NCI-H2227 treated with DMSO at 0.1 percent for 48 hours (cell line): ENCODE measurements around the gene IFT57.
"Not testable (repeated sequence)": the region's sequence is repeated elsewhere in the genome, so short reads cannot be mapped to it uniquely, and the experiment has no call there.

Experiments
- DNase-seq: peaks from one replicate; lab custom pipeline; 2025; lab: John Stamatoyannopoulos, UW

IFT57 gene, protein sequence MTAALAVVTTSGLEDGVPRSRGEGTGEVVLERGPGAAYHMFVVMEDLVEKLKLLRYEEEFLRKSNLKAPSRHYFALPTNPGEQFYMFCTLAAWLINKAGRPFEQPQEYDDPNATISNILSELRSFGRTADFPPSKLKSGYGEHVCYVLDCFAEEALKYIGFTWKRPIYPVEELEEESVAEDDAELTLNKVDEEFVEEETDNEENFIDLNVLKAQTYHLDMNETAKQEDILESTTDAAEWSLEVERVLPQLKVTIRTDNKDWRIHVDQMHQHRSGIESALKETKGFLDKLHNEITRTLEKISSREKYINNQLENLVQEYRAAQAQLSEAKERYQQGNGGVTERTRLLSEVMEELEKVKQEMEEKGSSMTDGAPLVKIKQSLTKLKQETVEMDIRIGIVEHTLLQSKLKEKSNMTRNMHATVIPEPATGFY

GRCh38 chr3:108221911-108222852 is at the start of gene IFT57:
Gene IFT57 (minus strand): TSS chr3:108222424. CDS start chr3:108222322, 102 bp downstream.
- DNase-seq, result peak; percentile 91

DNA sequence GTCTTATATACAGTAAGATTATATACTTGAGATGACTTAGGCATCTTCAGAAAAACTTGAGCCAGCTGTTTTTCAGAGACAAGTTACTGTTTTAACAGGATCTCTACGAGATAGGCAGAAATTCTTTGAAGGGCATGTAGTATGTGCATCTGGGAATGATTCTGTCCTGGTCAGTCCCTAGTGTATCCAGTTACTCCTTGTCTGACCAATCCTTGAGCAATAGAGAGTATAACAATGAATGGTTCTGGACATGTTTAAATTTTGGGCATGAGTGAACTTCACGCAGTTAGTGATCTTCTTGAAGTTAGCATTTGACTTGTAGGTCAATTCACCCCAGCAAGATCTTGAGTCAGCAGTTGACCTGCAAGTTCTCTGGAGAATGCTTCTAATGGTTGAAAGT is 49.4 kb upstream of the IFT57 start:
- no peak for DNase-seq

DNA sequence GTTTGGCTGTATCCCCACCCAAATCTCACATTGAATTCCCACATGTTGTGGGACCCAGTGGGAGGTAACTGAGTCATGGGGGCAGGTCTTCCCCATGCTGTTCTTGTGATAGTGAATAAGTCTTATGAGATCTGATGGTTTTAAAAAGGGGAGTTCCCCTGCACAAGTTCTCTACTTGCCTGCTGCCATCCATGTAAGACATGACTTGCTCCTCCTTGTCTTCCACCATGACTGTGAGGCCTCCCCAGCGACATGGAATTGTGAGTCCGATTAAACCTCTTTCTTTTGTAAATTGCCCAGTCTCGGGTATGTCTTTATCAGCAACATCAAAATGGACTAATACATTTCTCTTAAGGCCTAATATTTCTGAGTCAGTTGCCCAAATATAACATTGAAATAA is 46.0 kb upstream of the IFT57 start:
- DNase-seq, result not testable (repeated sequence)

DNA sequence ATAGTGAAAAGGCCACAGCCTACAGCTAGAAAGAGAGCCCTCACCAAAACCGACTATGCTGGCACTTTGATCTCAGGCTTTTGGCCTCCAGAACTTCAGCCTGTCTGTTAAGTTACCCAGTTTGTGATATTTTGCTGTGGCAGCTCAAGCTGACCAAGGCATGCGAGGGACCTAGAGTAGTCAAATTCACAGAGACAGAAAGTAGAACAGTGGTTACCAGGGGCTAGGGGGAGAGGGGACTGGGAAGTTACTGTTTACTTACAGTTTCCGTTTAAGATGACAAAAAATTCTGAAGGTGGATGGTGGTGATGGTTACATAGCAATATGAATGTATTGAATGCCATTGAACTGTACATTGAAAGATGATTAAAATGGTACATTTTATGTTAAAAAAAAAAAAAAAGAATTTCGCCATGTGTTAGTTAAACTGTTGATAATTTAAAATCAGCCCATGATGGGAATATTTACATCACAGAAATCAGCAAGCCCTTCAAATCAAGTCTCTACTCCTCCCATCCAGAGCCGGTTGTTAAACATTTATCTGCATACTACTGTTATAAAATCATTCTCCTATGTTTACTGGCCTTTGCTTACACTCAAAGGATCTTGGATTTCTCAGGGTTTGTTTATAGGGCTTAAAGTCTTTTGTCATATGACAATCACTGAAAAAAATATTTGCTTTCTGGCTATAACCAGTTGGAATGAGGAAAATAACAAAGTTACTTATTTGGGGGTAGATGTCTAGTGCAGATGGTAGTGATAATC is 42.5 kb upstream of the IFT57 start:
- not testable (repeated sequence) for DNase-seq

DNA sequence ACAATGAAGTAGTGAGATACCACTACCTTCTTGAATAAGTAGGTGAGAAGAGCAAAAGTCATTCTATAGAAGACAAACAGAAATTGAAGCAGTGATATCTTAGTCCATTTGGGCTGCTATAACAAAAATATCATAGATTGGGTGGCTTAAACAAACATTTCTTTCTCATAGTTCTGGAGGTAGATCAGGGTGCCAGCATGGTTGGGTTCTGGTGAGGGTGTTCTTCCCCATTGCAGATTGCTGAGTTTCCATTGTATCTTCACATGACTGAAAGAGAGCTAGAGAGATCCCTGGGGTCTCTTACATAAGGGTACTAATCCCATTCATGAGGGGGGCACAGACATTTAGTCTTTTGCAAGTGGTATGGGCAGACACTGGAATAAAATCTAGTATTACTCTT is 32.9 kb upstream of the IFT57 start:
- DNase-seq, result no peak

- DNase-seq, result no peak
These were observed 29.6 kb upstream of the IFT57 start for GRCh38 chr3:108251844-108252243.

GRCh38 chr3:108251265-108251664 is 29.0 kb upstream of the IFT57 start:
- DNase-seq, result no peak

- no peak for DNase-seq
These were observed 28.4 kb upstream of the IFT57 start for GRCh38 chr3:108250626-108251025.

DNA sequence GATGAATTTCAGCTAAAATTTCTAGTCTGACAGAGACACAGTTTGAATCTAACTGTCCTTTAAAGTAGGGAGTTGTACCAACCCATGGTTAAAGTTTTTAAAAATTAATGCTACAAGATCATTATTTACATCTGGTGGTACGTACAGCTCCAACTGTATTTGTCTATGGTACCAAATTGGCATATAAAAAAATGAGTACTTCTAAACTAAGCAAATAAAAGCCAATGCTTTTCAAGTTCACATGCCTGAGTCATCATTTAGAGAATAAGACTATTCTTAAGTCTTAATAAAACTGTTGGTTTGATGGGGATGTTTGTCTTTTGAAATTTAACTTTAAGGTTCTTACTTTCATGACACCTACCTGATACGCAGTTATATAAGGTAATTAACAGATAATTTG is 21.0 kb upstream of the IFT57 start:
- no peak for DNase-seq

- DNase-seq, result no peak
These were observed 20.6 kb upstream of the IFT57 start for GRCh38 chr3:108242776-108243175.

DNA sequence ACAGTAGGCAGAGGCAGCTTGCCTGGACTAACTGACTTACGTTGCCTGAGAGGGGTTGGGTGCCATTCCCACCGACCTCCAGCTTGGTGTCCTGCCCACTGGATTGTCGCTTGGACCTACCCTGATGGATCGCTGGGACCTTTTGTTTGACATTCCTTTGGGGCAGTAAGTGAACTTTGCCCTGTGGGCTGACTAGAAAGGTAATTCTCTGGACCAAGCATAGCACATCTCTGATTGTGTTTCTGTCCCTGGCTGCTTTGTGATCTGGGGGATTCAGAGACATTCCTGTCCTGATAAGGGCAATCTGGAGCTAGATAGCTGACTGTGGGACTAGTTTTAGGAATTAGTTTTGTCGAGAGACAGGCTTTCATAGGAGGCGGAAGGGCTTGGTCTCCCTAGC is 19.5 kb upstream of the IFT57 start:
- no peak for DNase-seq

DNA sequence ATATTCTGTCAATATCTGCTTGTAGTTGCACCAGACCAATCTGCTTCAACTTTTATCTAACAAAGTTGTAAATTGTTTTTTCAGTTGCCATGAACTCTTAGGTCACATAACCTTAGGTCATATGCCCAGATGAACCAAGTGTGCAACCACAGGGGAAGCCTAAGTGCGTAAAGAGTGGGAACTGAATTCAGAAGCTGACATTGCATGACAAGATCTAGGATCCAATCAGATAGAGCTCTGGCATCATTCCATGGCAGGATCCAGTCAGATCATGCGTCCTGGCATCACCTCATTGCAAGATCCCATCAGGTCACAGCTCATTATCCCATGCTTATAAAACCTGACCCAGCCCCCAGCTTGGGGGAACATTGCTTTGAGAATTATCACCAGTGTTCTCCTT is 18.9 kb upstream of the IFT57 start:
- DNase-seq, result no peak

DNA sequence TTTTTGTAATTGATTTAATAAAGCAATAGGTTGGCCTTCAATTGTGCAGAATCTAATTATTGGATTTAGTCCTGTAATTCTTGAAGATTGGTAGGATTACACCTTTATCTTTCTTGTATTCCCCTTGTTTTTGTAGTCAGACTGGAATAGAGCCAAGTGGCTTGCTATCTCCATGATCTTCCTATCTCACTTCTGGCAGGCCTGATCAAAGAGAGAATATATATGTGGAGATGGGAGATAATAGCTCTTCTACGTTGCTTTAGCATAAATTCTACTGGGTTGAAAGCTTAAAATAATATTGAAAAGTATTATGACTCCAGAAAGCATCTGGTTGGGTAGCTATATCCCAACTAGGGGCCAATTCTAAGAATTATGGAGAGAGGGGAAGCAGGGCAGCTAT is 16.9 kb upstream of the IFT57 start:
- no peak for DNase-seq

DNA sequence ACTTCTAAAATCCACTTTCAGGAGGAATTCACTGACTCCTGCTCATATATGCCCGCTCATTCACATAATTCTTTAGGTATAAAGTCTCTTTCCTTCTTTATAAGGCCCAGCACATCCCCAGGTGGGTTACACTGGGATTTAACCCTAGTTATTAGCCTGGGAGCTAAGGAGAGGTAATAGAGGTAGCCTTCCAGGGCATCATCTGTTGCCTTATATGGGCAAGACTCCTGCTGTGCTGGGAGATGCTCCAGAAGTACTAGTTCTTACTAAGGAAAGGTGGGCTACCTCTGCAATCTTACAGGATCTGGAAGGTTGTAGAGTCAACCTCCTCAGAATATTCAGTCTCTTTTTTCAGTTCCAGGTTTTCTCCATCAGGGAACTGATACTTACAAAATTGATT is 13.1 kb upstream of the IFT57 start:
- DNase-seq, result no peak

GRCh38 chr3:108234387-108234957 is 12.2 kb upstream of the IFT57 start:
- no peak for DNase-seq

DNA sequence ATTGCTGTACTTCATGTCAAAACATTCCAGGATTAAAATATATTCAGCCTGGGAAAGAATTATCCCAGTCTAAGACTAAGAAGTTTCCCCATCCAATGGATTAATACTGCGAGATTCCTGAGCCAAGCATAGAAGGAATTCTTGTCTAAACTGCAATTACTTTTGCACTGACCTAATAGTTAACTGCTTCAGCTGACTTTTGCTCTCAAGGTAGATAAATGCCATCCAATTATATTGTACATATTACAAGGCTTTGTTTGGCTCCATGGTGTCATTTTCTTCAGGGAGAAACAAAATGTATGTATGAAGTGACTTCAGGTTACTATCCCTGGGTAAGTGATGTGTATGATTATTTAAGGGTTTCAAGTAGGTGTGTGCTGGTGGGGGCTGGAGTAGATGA is 6.1 kb upstream of the IFT57 start:
- DNase-seq, result no peak

GRCh38 chr3:108227131-108227530 is 4.9 kb upstream of the IFT57 start:
- DNase-seq, result no peak

GRCh38 chr3:108225221-108225620 is 3.0 kb upstream of the IFT57 start:
- DNase-seq, result no peak

DNA sequence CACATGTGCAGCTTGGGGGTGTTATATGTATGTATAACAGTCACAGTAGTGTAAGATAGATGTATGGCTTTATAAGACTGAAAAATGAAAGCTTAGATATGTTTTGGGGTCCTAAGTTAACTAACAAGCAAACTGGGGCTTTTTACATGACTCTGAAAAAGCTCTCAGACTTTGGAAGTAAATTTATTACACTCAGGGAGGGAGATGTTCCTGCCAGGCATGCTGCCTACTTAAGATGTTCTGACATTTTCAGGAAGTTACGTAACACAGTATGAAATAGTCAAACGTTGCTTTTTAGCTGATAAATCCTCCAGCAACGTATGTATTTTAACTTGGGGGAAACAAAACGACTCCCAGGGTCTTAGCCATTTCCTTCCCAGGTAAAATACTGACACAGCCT is 1.7 kb upstream of the IFT57 start:
- DNase-seq, result no peak

DNA sequence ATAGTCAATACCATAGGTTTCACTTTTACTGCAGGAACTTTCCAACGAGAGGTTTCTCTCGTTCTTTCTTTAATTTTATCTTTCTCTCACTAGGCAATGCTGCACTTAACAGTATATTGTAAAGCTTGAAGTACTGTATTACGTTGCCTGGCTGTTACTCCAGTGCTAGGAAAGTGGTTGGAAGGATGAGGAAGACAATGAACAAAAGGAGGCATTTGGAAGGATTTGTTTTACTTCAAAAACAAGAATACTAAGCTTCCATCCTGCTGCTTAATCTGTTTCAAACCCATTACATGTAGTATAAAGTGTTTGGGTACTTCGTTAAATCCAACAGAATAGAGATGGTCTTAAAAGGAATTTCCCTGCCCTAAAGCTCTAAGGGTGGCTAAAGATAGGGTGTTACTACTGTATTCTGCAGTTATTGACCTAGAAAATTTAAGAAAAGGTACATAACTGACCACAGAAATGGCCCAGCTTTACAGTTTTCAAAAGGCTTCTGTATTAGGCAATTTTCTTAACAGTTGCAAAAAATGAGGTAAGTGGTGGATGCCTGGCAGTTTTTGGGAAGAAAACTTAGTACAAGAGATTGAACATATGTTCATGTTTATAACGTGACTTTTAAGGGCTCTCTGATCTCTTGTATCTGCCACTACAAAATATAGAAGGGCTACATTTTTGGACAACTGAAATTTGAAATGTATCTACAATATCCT is 785 bp upstream of the IFT57 start:
- DNase-seq, result no peak

DNA sequence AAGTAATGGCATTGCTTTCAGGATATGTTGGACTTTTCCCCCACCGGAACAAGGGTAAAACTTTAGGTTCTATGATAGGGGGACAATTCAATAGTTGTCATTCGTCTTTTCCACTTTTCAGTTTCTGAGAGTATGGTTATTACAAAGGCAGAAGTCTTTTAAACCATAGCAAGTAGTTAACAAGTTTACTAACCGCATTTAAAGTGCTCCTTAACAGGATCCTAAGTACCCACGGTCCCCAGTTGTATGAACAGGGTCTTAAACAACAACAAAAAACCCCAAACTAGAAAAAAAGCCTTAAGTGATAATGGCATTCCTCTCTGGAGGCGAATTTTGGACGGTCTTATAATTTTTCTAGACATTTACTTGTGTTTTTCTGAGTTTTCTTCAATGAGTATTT is 831 bp downstream of the IFT57 start:
- no peak for DNase-seq
